Amniotic epithelial cell (primary cell): Measurements from ENCODE around the gene GPR89A.
"Not testable (repeated sequence)": the region's sequence is repeated elsewhere in the genome, so short reads cannot be mapped to it uniquely, and the experiment has no call there.

Experiments used
- DNase-seq: peaks from one replicate; pipeline ENCODE4 v3.0.0-alpha.2; 2010; ENCODE audit warnings: low read depth

GPR89A gene

GRCh38 chr1:145717833-145718232 lies 110.0 kb downstream of the GPR89A start:
- no peak for DNase-seq

GRCh38 chr1:145718465-145718864 lies 110.7 kb downstream of the GPR89A start:
- not testable (repeated sequence) for DNase-seq

GRCh38 chr1:145719230-145720079 lies 111.7 kb downstream of the GPR89A start, which contains the start of gene CD160:
Gene CD160, plus strand, starts transcription at chr1:145719499. Its CDS starts 8,829 bp downstream, at chr1:145728328.
- no peak for DNase-seq
